Cortex of kidney (tissue), 1 donor: ENCODE results near the gene PPP1R14B.

Source experiments
- DNase-seq: peaks from one replicate; lab custom pipeline; 2025; lab: John Stamatoyannopoulos, UW

Gene PPP1R14B

DNA sequence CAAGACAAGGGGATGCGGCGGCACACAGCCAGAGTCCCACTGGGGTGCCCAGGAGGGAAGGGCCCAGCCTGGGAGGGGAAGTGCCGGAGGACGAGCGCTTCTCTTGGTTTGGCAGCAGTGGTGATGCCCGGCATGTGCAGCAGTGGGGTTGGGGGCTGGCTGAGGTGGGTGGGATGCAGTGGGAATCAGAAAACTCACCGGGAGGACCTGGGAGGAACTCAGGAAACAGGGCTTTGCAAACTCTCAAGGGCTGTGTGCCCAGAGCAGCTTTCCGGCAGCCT is 37.2 kb downstream of the PPP1R14B start:
- DNase-seq, result no peak

DNA sequence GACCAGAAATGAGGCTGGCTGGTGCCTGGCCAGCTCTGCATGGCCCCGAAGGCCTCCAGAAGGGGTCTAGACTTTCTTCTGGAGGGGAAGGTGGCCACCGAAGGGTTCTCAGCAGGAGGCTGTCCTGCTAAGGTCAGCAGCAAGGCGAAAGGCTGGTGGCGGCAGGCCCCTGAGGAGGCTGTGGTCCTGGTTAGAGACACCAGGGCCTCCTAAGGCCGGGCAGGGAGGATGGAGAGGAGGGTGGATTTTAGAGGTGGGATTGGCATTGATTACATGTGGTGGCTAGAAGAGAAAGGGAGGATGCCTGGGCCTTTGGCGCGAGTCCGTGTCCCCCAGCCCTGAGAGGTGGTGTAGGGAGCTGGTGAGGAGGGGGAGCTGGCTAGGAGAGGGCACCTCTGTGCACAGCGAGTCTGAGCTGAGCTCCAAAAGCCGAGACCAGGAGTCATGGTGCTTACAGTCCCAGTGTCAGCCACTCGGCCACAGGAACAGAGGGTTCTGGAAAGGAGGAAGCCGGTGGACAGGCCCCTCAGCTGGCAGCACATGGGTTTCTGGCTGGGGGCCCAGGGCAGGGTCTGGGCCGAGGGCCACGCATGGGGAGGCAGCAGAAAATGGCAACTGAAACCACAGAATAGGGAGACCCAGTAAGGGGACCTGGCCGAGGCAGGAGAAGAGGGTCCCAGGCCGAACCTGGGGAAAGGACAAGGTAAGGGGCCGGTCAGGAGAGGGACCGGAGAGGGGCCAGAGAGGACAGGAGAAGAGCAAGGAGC is 37.8 kb downstream of the PPP1R14B start:
- DNase-seq, result no peak

- no peak for DNase-seq
These were observed 38.5 kb downstream of the PPP1R14B start for GRCh38 chr11:64208086-64208795.

- DNase-seq, result no peak
These were observed 39.3 kb downstream of the PPP1R14B start for GRCh38 chr11:64207256-64208085.

DNA sequence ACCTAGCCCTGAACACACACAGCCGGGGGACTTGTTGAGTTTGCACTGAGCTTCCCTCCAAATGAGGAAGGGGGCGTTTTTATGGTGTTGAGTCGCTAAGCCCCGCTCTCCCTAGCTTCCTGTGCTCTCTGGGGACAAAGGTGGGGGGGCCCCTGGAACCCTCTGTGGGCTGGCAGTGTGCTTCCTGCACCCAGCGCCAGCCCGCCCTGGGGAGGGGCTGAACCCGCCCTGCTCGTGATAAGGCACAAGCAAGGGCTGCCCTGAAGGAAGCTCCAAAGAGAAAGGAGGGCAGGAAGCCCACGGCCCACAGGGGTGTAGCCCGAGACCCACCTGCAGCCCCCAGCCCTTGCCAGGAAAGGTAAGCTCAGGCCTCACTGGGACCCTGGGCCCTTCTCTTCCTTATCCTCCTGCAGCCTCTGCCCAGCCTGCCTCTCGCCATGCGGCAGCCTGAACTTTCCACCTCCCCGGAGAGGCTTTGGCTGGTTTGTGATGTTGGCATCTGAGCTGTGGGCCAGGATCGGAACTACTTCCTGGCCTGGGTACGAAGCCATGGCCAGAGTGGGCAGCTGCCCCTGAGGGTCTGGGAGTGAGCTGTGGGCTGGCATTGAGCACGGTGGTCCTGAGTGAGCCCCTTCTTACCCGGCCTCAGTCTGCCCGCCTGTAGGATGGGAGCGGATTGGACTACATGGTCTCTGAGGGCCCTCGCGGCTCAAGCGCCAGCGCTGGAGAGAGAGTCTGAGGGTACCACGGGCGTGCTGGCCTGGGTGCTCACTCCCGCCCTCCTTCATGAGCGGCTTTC is 40.1 kb downstream of the PPP1R14B start, which contains the start of gene FERMT3:
TSS of gene FERMT3 (plus strand) at position 265 of the 799 bp plus-strand sequence. CDS start 644 bp downstream, outside the sequence.
- no peak for DNase-seq

DNA sequence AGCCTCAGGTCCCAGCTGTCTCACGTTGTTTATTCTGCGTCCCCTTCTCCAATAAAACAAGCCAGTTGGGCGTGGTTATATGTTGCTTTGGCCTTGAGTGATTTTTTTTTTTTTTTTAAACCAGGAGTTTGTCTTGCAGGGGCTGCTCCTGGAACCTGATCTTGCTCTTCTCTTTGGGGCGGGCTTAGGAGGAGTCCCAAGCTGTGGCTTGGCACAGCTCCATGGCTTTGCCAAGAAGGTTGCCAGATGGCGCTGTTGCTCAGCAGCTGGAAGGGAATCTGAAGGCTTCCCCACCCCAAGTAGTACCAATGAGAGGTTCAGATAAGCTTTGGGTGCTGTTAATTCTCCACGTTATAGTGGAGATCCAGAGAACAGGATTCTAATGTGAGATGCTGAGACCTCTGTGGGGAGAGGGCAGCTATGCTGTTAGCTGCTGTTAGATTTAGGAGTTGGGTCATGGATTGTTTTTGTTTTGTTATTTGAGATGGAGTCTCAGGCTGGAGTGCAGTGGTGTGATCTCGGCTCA is 42.2 kb downstream of the PPP1R14B start:
- no peak for DNase-seq

- no peak for DNase-seq
These were observed 42.7 kb downstream of the PPP1R14B start for GRCh38 chr11:64204080-64204440.

- no peak for DNase-seq
These were observed 43.2 kb downstream of the PPP1R14B start for GRCh38 chr11:64203421-64204079.

- no peak for DNase-seq
These were observed 43.8 kb downstream of the PPP1R14B start for GRCh38 chr11:64202992-64203391.

- DNase-seq, result no peak
These were observed 45.2 kb downstream of the PPP1R14B start for GRCh38 chr11:64201543-64201942.

DNA sequence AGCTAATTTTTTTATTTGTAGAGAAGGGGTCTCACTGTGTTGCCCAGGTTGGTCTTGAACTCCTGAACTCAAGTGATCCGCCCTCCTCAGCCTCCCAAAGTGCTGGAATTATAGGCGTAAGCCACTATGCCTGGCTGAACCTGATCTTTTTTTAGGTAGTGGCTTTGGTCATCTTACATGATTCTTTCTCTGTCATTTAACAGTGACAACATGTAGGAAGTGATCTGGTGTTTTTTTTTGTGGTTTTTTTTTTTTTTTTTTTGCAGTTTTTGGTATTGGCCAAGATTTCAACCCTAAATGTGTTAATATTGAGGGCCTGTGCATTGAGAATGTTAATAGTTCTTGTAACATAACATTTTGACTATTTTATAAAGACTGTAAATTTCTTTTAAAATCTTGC is 48.2 kb downstream of the PPP1R14B start:
- no peak for DNase-seq

GRCh38 chr11:64196626-64197025 is 50.1 kb downstream of the PPP1R14B start:
- DNase-seq, result no peak
